ENCODE results near the gene CEP192.

The CEP192 gene

DNA sequence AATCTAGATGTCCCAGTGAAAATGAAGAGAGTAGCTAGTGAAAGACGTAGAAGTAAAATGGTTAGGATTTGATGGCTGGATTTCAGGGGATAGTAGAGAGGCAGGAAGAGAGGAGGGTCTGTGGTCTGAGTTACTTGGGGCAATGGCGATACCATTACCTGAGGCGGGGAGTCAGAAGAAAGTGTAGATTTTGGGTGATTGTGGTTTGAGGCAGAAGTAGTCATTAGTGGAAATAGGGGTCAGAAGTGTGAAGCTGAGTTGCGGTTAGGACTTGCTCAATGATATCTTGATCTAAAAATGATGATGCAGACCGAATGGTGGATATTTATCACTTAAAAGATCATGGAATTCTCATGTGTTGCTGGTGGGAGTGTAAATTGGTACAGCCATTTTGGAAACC lies 41.0 kb downstream of the CEP192 start:
- H3K4me3 ChIP-seq (ENCODE audit: low read depth, low read length) = no peak overlapping the region
- TF ChIP-seq, protein P1, sequence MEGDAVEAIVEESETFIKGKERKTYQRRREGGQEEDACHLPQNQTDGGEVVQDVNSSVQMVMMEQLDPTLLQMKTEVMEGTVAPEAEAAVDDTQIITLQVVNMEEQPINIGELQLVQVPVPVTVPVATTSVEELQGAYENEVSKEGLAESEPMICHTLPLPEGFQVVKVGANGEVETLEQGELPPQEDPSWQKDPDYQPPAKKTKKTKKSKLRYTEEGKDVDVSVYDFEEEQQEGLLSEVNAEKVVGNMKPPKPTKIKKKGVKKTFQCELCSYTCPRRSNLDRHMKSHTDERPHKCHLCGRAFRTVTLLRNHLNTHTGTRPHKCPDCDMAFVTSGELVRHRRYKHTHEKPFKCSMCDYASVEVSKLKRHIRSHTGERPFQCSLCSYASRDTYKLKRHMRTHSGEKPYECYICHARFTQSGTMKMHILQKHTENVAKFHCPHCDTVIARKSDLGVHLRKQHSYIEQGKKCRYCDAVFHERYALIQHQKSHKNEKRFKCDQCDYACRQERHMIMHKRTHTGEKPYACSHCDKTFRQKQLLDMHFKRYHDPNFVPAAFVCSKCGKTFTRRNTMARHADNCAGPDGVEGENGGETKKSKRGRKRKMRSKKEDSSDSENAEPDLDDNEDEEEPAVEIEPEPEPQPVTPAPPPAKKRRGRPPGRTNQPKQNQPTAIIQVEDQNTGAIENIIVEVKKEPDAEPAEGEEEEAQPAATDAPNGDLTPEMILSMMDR (IDR thresholded peaks at IDR 0.05; ENCODE audit: low read depth, low read length, missing control alignments) = no peak
- no peak for DNase-seq (ENCODE audit: low read depth)

DNA sequence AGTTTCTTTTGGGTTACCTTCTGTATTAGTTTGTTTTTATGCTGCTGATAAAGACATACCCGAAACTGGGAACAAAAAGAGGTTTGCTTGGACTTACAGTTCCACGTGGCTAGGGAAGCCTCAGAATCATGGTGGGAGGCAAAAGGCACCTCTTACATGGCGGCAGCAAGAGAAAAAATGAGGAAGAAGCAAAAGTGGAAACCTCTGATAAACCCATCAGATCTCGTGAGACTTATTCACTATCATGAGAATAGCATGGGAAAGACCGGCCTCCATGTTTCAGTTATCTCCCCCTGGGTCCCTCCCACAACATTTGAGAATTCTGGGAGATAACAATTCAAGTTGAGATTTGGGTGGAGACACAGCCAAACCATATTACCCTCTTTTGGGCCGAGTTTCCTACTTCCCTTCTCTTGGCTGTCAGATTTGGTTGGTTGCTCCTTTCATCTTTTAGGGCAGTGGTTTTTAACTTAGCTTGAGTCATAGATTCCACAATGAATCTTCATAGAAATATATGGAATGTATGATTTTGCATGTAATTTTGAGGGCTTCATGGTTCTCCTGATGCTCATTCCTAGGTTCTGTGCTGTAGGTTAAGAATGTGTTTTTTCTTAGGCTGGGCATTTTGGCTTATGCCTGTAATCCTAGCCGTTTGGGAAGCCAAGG lies 44.2 kb downstream of the CEP192 start:
- no peak for DNase-seq (ENCODE audit: low read depth)
- TF ChIP-seq, protein P1 (IDR thresholded peaks at IDR 0.05; ENCODE audit: low read depth, low read length, missing control alignments) = no peak
- H3K4me3 ChIP-seq (ENCODE audit: low read depth, low read length) = no peak overlapping the region

DNA sequence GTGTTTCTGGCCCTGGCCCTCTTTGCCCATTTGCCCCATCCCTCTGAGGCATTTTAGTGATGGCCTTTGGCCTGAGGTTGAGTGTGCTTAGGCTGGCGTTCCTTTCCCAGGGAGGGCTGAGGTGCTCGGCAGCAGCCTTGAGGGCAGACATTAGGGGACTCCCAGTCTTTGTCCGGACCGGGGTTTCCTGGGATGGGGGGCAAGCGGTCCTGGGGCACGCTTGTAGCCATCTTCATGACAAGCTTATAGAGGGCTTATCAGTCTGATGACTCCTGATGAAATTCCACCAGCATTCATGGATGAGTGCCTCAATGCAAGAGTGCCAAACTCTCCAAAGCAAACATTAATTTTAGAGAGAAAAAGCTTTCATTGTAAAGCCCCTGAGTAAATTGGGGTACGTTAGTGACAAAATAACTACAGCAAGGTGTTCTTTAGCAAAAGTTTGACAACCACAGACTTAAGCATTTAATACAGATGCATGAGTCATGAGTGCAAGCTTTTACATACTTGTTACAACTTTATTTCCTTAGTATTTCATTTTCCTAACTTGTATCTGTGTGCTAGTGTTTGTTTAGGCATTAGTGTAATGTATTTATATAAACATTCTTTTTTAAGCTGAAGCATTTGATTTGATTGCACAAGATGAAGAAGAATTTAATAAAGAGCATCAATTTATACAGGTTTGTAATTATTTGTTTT lies 45.6 kb downstream of the CEP192 start:
- TF ChIP-seq, protein P1 (IDR thresholded peaks at IDR 0.05; ENCODE audit: low read depth, low read length, missing control alignments) = no peak
- no peak overlapping the region for H3K4me3 ChIP-seq (ENCODE audit: low read depth, low read length)
- no peak for DNase-seq (ENCODE audit: low read depth)

DNA sequence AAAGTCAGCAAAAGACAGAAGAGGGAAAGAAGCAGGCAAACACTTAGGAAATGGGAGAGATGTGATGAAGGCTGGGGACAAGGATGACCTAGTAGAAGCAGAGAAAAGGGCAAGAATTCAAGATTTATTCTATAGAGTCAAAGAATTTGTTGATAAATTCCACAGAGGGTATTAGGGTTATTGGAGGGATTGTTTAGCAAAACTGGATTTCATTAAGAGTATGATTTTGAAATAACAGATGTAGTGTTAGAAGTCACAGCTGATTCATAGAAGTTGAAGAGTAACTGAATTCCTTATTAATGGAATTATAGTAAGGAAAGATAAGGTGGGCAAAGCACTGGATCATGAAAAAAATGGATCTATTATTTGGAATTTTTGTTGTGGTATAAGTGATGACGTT lies 48.6 kb downstream of the CEP192 start:
- no peak overlapping the region for H3K4me3 ChIP-seq (ENCODE audit: low read depth, low read length)
- TF ChIP-seq, protein P1 (IDR thresholded peaks at IDR 0.05; ENCODE audit: low read depth, low read length, missing control alignments) = no peak
- no peak for DNase-seq (ENCODE audit: low read depth)

DNA sequence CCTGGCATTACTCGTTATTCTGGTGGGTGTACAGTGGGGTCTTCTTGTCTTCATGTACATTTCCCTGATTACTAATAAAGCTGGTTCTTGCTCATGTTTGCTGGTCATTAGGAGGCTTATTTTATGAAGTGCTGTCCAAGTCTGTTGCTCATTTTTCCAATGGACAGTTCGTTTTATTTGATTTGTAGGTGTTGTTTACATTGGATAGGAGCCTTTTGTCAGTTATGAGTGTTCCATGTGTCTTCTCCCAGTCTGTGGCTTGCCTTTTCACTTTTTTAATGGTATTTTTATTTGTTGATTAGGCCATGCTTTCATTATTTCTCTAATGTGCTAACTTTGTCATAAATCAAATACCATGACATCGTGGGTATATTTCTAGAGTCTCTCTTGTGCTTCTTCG lies 51.9 kb downstream of the CEP192 start:
- no peak overlapping the region for H3K4me3 ChIP-seq (ENCODE audit: low read depth, low read length)
- TF ChIP-seq, protein P1 (IDR thresholded peaks at IDR 0.05; ENCODE audit: low read depth, low read length, missing control alignments) = no peak
- DNase-seq (ENCODE audit: low read depth) = no peak

DNA sequence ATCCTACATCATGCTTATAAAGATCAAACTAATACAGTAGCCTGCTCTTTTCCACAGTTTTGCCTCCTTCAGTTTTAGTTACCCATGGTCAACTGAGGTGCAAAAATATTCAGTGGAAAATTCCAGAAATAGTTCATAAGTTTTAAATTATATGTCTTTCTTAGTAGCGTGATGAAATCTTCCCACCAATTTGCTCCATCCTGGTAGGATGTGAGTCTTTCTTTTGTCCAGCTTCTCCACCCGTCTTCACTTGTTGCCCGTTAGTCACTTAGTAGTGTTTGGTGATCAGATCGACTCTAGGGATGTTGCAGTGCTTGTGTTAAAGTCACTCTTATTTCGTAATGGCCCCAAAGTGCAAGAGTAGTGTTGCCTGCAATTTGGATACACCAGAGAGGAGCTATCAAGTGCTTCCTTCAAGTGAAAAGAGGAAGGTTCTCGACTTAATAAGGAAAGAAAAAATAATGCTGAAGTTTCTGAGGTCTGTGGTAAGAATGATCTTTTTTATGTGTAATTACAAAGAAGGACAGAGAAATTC lies 57.0 kb downstream of the CEP192 start:
- DNase-seq (ENCODE audit: low read depth) = no peak
- TF ChIP-seq, protein P1 (IDR thresholded peaks at IDR 0.05; ENCODE audit: low read depth, low read length, missing control alignments) = no peak
- H3K4me3 ChIP-seq (ENCODE audit: low read depth, low read length) = no peak overlapping the region

All from GM12864 (cell line).